Lung (tissue), 12 donors: ENCODE measurements around the gene LGALSL. TPM values are rescaled to one million over a fixed set of nuclear protein-coding genes. Genes with fewer than 3 reads are reported as not detected.

Experiments
- ATAC-seq: fragments of 200-7000 bp; cut with Tn5 transposase; one replicate; pipeline ENCODE4 v1.9.1; 2020; ENCODE audit warnings: moderate number of reproducible peaks; ENCODE audit not compliant: insufficient read depth, low FRiP score
- DNase-seq, 3 donors: peaks; one replicate each; pipeline ENCODE4 v3.0.0-alpha.2; 2013 to 2017
- H3K27ac ChIP-seq, 2 donors: one replicate each; pipeline ENCODE4 v1.5.1; 2013; ENCODE audit warnings: mild to moderate bottlenecking in 2 of 2, moderate library complexity in 2 of 2, control low read depth in 1 of 2, inconsistent platforms in 1 of 2, low read depth in 1 of 2, low read length in 1 of 2
- H3K27me3 ChIP-seq, 3 donors: one replicate each; pipeline ENCODE4 v1.5.1; 2013; ENCODE audit warnings: low read length in 2 of 3; ENCODE audit not compliant: control insufficient read depth in 3 of 3, insufficient read depth in 3 of 3
- H3K36me3 ChIP-seq, 4 donors: one replicate each; pipeline ENCODE4 v1.5.1; 2013; ENCODE audit warnings: low read length in 4 of 4, mild to moderate bottlenecking in 1 of 4, moderate library complexity in 1 of 4; ENCODE audit not compliant: control insufficient read depth in 4 of 4, insufficient read depth in 4 of 4
- H3K4me1 ChIP-seq, 5 donors: one replicate each; pipeline ENCODE4 v1.5.1; 2013; ENCODE audit warnings: low read length in 5 of 5, mild to moderate bottlenecking in 2 of 5, moderate library complexity in 1 of 5; ENCODE audit not compliant: control insufficient read depth in 5 of 5, insufficient read depth in 5 of 5
- H3K4me3 ChIP-seq: one replicate; pipeline ENCODE4 v1.5.1; 2013; ENCODE audit warnings: mild to moderate bottlenecking, control low read depth, moderate library complexity
- H3K9ac ChIP-seq, 2 donors: one replicate each; pipeline ENCODE4 v1.5.1; 2013; ENCODE audit warnings: low read length in 2 of 2, control low read depth in 1 of 2; ENCODE audit not compliant: insufficient read depth in 1 of 2
- H3K9me3 ChIP-seq, 4 donors: one replicate each; pipeline ENCODE4 v1.5.1; 2013; ENCODE audit warnings: low read length in 3 of 4, mild to moderate bottlenecking in 1 of 4, moderate library complexity in 1 of 4; ENCODE audit not compliant: control insufficient read depth in 4 of 4, insufficient read depth in 3 of 4
- WGBS, 2 donors: extraction: QIAGEN DNeasy Blood & Tissue Kit; methylation state at CpG; one replicate each; pipeline ENCODE4 v1.1.7; 2013; 5-methylcytosine and 5-hydroxymethylcytosine counted together
- polyA plus RNA-seq, 2 donors: library from polyadenylated mRNA; stranded (reverse); fragments of 200-250 nt; gene quantifications; one replicate each; pipeline ENCODE4 v1.2.1, GENCODE V29; 2013
- total RNA-seq, 2 donors: library from RNA; depleted of rRNA in 1 of 2; stranded (reverse); fragments of >200 nt in 1 of 2; gene quantifications; one replicate each; pipeline ENCODE4 v1.2.1, GENCODE V29; 2014 to 2021
- TF ChIP-seq, protein P1 (sequence below): IDR thresholded peaks from 2 replicates; pipeline ENCODE4 v1.5.1; 2012; ENCODE audit warnings: mild to moderate bottlenecking; ENCODE audit errors: control extremely low read depth, extremely low read depth
- donor health status: control.
- donor health status: control.
- donor health status: Bipolar disorder and iron deficiency.
- donor health status: healthy.
- donor health status: DM: yes; HTN: yes; CAD: no.

Gene LGALSL
- total and polyA plus RNA-seq, 4 donors = 9.1 to 30.6 (median 25.9) TPM

DNA sequence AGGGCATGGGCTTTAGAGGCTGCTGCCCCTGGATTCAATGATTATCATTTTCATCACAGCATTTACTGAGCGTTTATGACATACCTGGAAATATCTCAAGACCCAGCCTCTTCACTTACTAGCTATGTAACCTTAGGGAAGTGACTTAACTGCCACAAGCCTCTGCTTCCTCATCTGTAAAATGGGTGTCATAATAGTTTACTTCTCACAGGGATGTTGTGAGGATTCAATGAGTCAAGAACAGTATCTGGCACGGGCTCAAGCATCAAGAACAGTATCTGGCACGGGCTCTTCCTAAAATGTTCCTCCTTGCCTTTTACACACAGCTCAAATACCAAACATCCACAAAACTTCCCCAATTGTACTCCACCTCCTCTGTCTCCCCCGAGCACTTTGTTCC is 31.4 kb downstream of the LGALSL start:
- Histone ChIP-seq H3K9ac (no peak overlapping the region), H3K9me3 (no peaks in the 10 kb centered on the region), H3K36me3 (no peaks in the 10 kb centered on the region), H3K27me3 (no peaks in the 10 kb centered on the region), H3K4me3 (no peak overlapping the region), H3K4me1 (peaks cover 3 to 13% (median 9%) of the 10 kb centered on the region in 5 donors), H3K27ac (no peak overlapping the region)
- DNase-seq (no peak), ATAC-seq (no peak)
- 50 to 63% methylated on average over 4 of the region's 4 CpGs for WGBS, 2 donors
- TF ChIP-seq, protein P1, sequence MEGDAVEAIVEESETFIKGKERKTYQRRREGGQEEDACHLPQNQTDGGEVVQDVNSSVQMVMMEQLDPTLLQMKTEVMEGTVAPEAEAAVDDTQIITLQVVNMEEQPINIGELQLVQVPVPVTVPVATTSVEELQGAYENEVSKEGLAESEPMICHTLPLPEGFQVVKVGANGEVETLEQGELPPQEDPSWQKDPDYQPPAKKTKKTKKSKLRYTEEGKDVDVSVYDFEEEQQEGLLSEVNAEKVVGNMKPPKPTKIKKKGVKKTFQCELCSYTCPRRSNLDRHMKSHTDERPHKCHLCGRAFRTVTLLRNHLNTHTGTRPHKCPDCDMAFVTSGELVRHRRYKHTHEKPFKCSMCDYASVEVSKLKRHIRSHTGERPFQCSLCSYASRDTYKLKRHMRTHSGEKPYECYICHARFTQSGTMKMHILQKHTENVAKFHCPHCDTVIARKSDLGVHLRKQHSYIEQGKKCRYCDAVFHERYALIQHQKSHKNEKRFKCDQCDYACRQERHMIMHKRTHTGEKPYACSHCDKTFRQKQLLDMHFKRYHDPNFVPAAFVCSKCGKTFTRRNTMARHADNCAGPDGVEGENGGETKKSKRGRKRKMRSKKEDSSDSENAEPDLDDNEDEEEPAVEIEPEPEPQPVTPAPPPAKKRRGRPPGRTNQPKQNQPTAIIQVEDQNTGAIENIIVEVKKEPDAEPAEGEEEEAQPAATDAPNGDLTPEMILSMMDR = no peak

DNA sequence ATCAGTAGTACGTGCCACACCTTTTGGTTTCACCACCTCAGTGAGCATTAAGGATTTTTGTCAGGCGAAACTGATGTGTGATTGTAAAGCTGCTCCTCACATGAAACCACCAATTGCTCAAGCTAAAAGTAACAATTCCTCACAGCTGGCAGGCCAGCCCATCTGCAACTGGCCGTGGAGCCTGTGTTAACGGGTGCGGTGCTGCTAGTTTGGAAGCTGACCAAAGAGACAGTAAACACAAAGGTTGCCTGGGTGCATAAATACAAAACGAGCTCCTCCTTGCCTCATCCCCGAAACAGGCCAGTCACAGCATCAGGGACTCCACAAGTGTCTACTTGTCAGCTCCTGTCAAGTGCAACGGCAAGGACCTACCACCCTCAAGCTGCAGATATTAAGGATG is 32.0 kb downstream of the LGALSL start:
- ATAC-seq (no peak), DNase-seq (peak; percentile 56 to 67 (median 60))
- H3K4me3 ChIP-seq = no peak overlapping the region
- WGBS, 2 donors = 62 to 67% methylated on average over 8 of the region's 8 CpGs
- H3K4me1 ChIP-seq = peaks cover 3 to 13% (median 9%) of the 10 kb centered on the region in 5 donors
- H3K36me3 ChIP-seq = no peaks in the 10 kb centered on the region
- no peaks in the 10 kb centered on the region for H3K9me3 ChIP-seq
- no peak overlapping the region for H3K27ac ChIP-seq
- no peaks in the 10 kb centered on the region for H3K27me3 ChIP-seq
- no peak overlapping the region for H3K9ac ChIP-seq
- TF ChIP-seq, protein P1 = no peak

DNA sequence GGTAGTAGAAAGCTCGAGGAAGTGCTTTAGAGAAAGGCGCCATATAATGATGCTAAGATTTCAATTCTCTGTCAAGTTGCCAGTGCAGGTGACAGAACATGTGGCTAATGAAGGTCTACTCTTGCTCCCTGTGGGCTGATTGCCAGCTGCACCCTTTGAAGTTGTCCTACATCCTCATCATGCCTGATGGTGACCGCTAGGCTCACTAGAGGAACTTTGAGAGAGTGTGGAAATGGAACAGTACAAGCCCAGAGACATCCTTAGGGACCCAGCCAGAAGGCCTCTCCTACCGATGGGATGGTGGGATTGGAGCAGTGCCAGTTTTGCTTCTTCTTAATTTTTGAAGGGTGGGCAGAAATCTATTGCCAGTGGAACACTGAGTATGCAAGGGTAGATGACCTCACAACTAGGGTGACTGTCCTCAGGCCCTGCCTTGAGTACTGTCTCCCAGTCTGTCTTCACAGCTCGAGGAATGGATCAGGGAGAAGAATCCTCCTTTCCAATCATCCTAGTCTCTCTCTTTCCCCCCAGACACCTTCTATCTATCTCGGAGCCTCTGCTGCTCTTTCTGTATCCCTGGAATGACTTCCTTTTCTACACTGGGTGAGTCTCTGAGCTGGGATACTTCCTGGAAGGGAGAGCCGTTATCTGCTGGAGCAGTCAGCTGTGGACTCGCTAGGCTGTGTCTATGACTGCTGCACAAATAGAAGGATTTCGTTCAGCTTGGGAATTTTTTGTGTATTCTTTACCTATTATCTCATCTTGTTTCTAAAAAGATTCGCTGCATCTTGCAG is 33.5 kb downstream of the LGALSL start:
- TF ChIP-seq, protein P1 = no peak
- ATAC-seq (no peak), DNase-seq (no peak)
- H3K4me3 ChIP-seq = no peak overlapping the region
- peaks cover 3 to 13% (median 9%) of the 10 kb centered on the region in 5 donors for H3K4me1 ChIP-seq
- H3K9me3 ChIP-seq = no peaks in the 10 kb centered on the region
- WGBS, 2 donors = 60 to 66% methylated on average over 10 of the region's 10 CpGs
- H3K9ac ChIP-seq = no peak overlapping the region
- no peak overlapping the region for H3K27ac ChIP-seq
- no peaks in the 10 kb centered on the region for H3K36me3 ChIP-seq
- H3K27me3 ChIP-seq = no peaks in the 10 kb centered on the region
